Body of pancreas (tissue), 4 donors: ENCODE measurements around the gene RGS18. TPM values are rescaled to one million over a fixed set of nuclear protein-coding genes. Genes with fewer than 3 reads are reported as not detected.

Experiments
- ATAC-seq: fragments of 150-250 bp; one replicate; pipeline ENCODE4 v1.9.1; 2016
- DNase-seq, 4 donors: peaks; one replicate each; pipeline ENCODE4 v3.0.0-alpha.2; 2019
- H3K27ac ChIP-seq, 4 donors: fragments of 200-600 bp; sonication (generic); 1 replicate in 3 of 4; 2 replicates in 1 of 4; pipeline versions ENCODE4 v1.5.1 to v1.6.1; 2016 to 2019; ENCODE audit warnings: mild to moderate bottlenecking in 1 of 4, mixed read lengths in 1 of 4, moderate library complexity in 1 of 4
- H3K27me3 ChIP-seq, 2 donors: fragments of 200-600 bp; sonication (generic); one replicate each; pipeline ENCODE4 v1.6.0; 2016; ENCODE audit warnings: mild to moderate bottlenecking in 1 of 2
- H3K36me3 ChIP-seq, 2 donors: fragments of 200-600 bp; sonication (generic); replicated peaks in 1 of 2; 2 replicates each; pipeline ENCODE4 v1.5.1; 2016; ENCODE audit warnings: low read depth in 2 of 2; ENCODE audit not compliant: insufficient read depth in 1 of 2
- H3K4me1 ChIP-seq: fragments of 200-600 bp; sonication (generic); one replicate; pipeline ENCODE4 v1.6.0; 2016
- H3K4me3 ChIP-seq, 2 donors: fragments of 200-600 bp; sonication (generic); 1 replicate in 1 of 2; 2 replicates in 1 of 2; pipeline ENCODE4 v1.5.1; 2016 to 2019
- H3K9me3 ChIP-seq, 3 donors: fragments of 200-600 bp; sonication (generic); 1 replicate in 2 of 3; 2 replicates in 1 of 3; pipeline ENCODE4 v1.5.1; 2016
- POLR2A ChIP-seq, 3 donors: fragments of 450-650 bp; IDR thresholded peaks; one replicate each; pipeline ENCODE4 v1.6.1; 2016; ENCODE audit warnings: antibody characterized with exemption in 3 of 3, mild to moderate bottlenecking in 2 of 3
- WGBS, 2 donors: methylation state at CpG; one replicate each; pipeline ENCODE4 v1.1.5; 2017; 5-methylcytosine and 5-hydroxymethylcytosine counted together
- intact Hi-C: fragments of 100-400 bp; cut with DNase I; formaldehyde crosslinking; loops from one replicate; pipeline ENCODE4 v1.15.1; 2023
- total RNA-seq, 2 donors: library from RNA; depleted of rRNA; stranded (reverse); fragments of >200 nt; gene quantifications; one replicate each; pipeline ENCODE4 v1.1.0, GENCODE V29; 2016
- TF ChIP-seq, protein P1 (sequence below), 7 experiments: fragments of 450-650 bp in 4 of 7; fragments of 200-600 bp in 3 of 7; sonication (generic) in 3 of 7; IDR thresholded peaks; one replicate each; pipeline ENCODE4 v1.5.1; 2016 to 2019; ENCODE audit warnings: antibody characterized with exemption in 7 of 7

The RGS18 gene
- total RNA-seq, 2 donors from 2014 or later: 1.0 to 2.3 TPM

DNA sequence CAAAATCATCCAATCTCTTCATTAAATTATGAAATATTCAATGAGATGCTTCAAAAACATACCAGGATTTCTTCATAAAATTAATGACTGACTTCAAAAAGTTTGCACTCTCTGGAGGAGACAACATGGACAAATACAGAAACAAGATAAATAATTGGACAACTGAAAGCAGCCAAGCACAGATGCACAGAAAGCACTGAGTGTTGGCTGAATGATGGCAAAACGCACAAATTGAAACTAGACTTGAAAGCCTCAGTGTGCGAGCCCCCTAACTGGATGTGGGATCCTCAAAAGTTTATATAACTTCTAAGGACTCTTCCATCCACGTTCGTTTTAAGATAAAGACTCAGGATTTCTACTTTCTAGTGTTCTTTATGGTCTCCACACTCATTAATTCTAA is 27.9 kb downstream of the RGS18 start:
- no peaks in the 10 kb centered on the region for H3K27me3 ChIP-seq
- WGBS, 2 donors: 53 to 59% methylated on average over 4 of the region's 4 CpGs
- intact Hi-C loops: no loop called here
- no peak for DNase-seq
- H3K36me3 ChIP-seq: no peaks in the 10 kb centered on the region
- H3K4me3 ChIP-seq: no peak overlapping the region
- ATAC-seq: no peak
- H3K9me3 ChIP-seq: no peaks in the 10 kb centered on the region
- H3K27ac ChIP-seq: no peak overlapping the region
- TF ChIP-seq POLR2A (IDR thresholded peaks at IDR 0.05): no peak
- H3K4me1 ChIP-seq: no peaks in the 10 kb centered on the region

DNA sequence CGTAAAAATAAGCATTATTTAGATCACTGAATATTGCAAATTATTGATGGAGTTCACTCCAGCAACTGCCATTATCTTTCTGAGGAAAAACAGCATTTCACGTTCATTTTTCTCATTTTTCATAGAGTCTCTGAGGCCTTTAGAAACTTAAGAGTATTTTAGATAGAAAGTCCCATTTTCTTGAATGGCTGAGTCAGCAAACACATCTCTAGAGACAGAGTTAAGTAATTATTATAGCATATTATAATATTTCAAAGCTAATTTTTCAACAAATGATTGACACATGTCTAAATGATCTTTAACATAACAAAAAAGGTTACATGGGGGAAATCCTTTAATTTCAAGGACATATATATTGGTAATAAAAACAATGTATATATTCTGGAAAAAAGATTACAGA is 31.8 kb downstream of the RGS18 start:
- intact Hi-C loops: no loop called here
- DNase-seq (no peak), ATAC-seq (no peak)

DNA sequence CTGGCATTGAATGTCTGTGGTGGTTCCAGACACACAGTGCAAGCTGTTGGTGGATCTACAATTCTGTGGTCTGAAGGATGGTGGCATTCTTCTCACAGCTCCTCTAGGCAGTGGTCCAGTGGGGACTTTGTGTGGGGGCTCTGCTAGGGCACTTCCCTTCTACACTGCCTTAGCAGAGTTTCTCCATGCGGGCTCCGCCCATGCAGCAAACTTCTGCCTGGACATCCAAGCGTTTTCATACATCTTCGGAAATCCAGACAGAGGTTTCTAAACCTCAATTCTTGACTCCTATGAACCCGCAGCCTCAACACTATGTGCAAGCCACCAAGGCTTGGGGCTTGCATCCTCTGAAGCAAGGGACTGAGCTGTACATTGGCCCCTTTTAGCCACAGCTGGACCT is 43.0 kb downstream of the RGS18 start:
- DNase-seq (no peak), ATAC-seq (no peak)
- TF ChIP-seq POLR2A (IDR thresholded peaks at IDR 0.05): no peak
- TF ChIP-seq, protein P1, sequence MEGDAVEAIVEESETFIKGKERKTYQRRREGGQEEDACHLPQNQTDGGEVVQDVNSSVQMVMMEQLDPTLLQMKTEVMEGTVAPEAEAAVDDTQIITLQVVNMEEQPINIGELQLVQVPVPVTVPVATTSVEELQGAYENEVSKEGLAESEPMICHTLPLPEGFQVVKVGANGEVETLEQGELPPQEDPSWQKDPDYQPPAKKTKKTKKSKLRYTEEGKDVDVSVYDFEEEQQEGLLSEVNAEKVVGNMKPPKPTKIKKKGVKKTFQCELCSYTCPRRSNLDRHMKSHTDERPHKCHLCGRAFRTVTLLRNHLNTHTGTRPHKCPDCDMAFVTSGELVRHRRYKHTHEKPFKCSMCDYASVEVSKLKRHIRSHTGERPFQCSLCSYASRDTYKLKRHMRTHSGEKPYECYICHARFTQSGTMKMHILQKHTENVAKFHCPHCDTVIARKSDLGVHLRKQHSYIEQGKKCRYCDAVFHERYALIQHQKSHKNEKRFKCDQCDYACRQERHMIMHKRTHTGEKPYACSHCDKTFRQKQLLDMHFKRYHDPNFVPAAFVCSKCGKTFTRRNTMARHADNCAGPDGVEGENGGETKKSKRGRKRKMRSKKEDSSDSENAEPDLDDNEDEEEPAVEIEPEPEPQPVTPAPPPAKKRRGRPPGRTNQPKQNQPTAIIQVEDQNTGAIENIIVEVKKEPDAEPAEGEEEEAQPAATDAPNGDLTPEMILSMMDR (IDR thresholded peaks at IDR 0.05): no peak
- H3K9me3 ChIP-seq: no peaks in the 10 kb centered on the region
- H3K27me3 ChIP-seq: no peaks in the 10 kb centered on the region
- H3K27ac ChIP-seq: no peak overlapping the region
- intact Hi-C loops: no loop called here
- no peaks in the 10 kb centered on the region for H3K36me3 ChIP-seq
- no peaks in the 10 kb centered on the region for H3K4me1 ChIP-seq
- no peak overlapping the region for H3K4me3 ChIP-seq
- WGBS, 2 donors: 76 to 77% methylated on average over 5 of the region's 5 CpGs

More for the DNA sequence above, 31.8 kb downstream of the RGS18 start:
- Histone ChIP-seq H3K27me3 (no peaks in the 10 kb centered on the region), H3K9me3 (no peaks in the 10 kb centered on the region), H3K4me3 (no peak overlapping the region), H3K27ac (no peak overlapping the region), H3K36me3 (no peaks in the 10 kb centered on the region), H3K4me1 (no peaks in the 10 kb centered on the region)
- TF ChIP-seq POLR2A (IDR thresholded peaks at IDR 0.05): no peak
- TF ChIP-seq, protein P1 (IDR thresholded peaks at IDR 0.05): no peak
- WGBS, 2 donors: 53 to 68% methylated on average over 2 of the region's 2 CpGs

DNA sequence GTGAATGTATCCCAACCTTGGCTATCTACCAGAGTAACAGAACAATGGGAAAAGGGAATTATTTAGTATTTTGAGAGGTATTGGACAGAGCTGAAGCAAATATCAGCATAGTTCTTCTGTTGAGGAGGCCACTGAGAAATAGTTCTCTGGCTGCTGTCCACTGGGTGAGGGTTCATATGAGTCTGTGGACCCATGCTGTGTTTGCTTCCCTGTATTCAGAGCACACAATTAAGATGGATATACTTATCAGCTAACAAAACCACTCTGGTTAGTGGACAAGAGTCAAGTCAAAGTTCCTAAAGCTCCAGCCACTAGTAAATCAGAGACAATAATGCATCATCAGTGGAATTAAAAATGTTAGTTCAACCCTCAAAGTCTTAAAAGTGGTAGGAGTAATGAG is 66.1 kb downstream of the RGS18 start:
- no peak overlapping the region for H3K27ac ChIP-seq
- no peaks in the 10 kb centered on the region for H3K4me1 ChIP-seq
- TF ChIP-seq, protein P1 (IDR thresholded peaks at IDR 0.05): no peak
- TF ChIP-seq POLR2A (IDR thresholded peaks at IDR 0.05): no peak
- DNase-seq (no peak), ATAC-seq (no peak)
- H3K4me3 ChIP-seq: no peak overlapping the region
- H3K36me3 ChIP-seq: no peaks in the 10 kb centered on the region
- no peaks in the 10 kb centered on the region for H3K27me3 ChIP-seq
- intact Hi-C loops: no loop called here
- H3K9me3 ChIP-seq: no peaks in the 10 kb centered on the region

DNA sequence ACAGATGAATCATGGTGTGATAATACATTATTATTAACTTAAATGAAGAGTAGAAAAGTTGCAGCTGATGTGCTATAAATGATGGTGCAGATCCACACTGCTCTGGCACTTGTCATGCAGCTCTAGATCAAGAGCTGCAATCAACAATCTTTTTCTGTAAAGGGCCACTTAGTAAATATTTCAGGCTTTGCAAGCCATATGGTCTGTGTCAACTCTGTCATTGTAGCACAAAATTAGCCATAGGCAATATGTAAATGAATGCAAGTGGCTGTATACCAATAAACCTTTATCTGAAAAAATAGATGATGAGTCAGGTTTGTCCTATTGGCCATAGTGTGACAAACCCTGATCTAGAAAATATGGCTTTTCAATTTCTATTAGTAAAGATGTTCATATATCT is 66.6 kb downstream of the RGS18 start:
- no peaks in the 10 kb centered on the region for H3K27me3 ChIP-seq

More for the DNA sequence above, 66.6 kb downstream of the RGS18 start:
- H3K9me3 ChIP-seq: no peaks in the 10 kb centered on the region
- ATAC-seq: no peak
- H3K4me3 ChIP-seq: no peak overlapping the region
- DNase-seq: no peak
- TF ChIP-seq POLR2A (IDR thresholded peaks at IDR 0.05): no peak
- TF ChIP-seq, protein P1 (IDR thresholded peaks at IDR 0.05): no peak
- H3K27ac ChIP-seq: no peak overlapping the region
- H3K36me3 ChIP-seq: no peaks in the 10 kb centered on the region
- intact Hi-C loops: no loop called here
- H3K4me1 ChIP-seq: no peaks in the 10 kb centered on the region
